OCI-LY1 (cell line): Measurements from ENCODE around the gene ANKRD11.
A peak's percentile ranks its signal among the peaks of the same experiment; 100 is the strongest.

Source experiments
- H2AFZ ChIP-seq: fragments of 200-600 bp; sonication (generic), shearing (Covaris generic); 2 replicates; pipeline ENCODE4 v1.6.0; 2014; ENCODE audit warnings: antibody characterized with exemption, mild to moderate bottlenecking, low read length
- H3F3A ChIP-seq: fragments of 200-600 bp; sonication (generic), shearing (Covaris generic); 2 replicates; pipeline ENCODE4 v1.6.0; 2014; ENCODE audit warnings: mild to moderate bottlenecking, antibody characterized with exemption, low read length, moderate library complexity; ENCODE audit not compliant: insufficient read depth
- H3K27ac ChIP-seq: fragments of 200-600 bp; sonication (generic); 2 replicates; pipeline ENCODE4 v1.5.1; 2014; ENCODE audit warnings: low read length, mixed run types, mild to moderate bottlenecking, low read depth; ENCODE audit not compliant: poor library complexity, severe bottlenecking
- H3K27me3 ChIP-seq: fragments of 200-600 bp; sonication (generic); 2 replicates; pipeline ENCODE4 v1.6.0; 2014; ENCODE audit warnings: antibody characterized with exemption, mild to moderate bottlenecking, low read length, moderate library complexity; ENCODE audit not compliant: insufficient read depth
- H3K36me3 ChIP-seq: fragments of 200-600 bp; sonication (generic); 2 replicates; pipeline ENCODE4 v1.6.1; 2014; ENCODE audit warnings: mild to moderate bottlenecking, antibody characterized with exemption, low read length, moderate library complexity, mixed read lengths; ENCODE audit not compliant: insufficient read depth
- H3K4me1 ChIP-seq: fragments of 200-600 bp; sonication (generic); 2 replicates; pipeline ENCODE4 v1.5.1; 2014; ENCODE audit warnings: mild to moderate bottlenecking, low read length, moderate library complexity; ENCODE audit not compliant: insufficient read depth, severe bottlenecking
- H3K4me2 ChIP-seq: fragments of 200-600 bp; sonication (generic), shearing (Covaris generic); 2 replicates; pipeline ENCODE4 v1.6.1; 2014; ENCODE audit warnings: low read length
- H3K4me3 ChIP-seq: fragments of 200-600 bp; sonication (generic); 2 replicates; pipeline ENCODE4 v1.5.1; 2014; ENCODE audit warnings: low read length, low read depth, mild to moderate bottlenecking, mixed read lengths; ENCODE audit not compliant: poor library complexity, severe bottlenecking
- H3K79me2 ChIP-seq: fragments of 200-600 bp; shearing (Covaris generic); 2 replicates; pipeline ENCODE4 v1.6.1; 2016; ENCODE audit warnings: mixed run types, low read length, mixed read lengths; ENCODE audit not compliant: insufficient read depth
- H3K9ac ChIP-seq: fragments of 200-600 bp; sonication (generic), shearing (Covaris generic); 2 replicates; pipeline ENCODE4 v1.6.1; 2014; ENCODE audit warnings: mild to moderate bottlenecking, low read length, mixed read lengths
- H3K9me2 ChIP-seq: fragments of 200-600 bp; sonication (generic), shearing (Covaris generic); 2 replicates; pipeline ENCODE4 v1.6.1; 2014; ENCODE audit warnings: low read depth, mild to moderate bottlenecking, low read length, mixed read lengths
- H3K9me3 ChIP-seq: fragments of 200-600 bp; shearing (Covaris generic); 2 replicates; pipeline ENCODE4 v1.6.1; 2014; ENCODE audit warnings: low read length, mixed read lengths
- H4K20me1 ChIP-seq: fragments of 200-600 bp; sonication (generic), shearing (Covaris generic); 2 replicates; pipeline ENCODE4 v1.6.0; 2016; ENCODE audit warnings: mild to moderate bottlenecking, low read length; ENCODE audit not compliant: insufficient read depth
- CTCF ChIP-seq: fragments of 200-600 bp; sonication (generic), shearing (Covaris generic); IDR thresholded peaks from 2 replicates; pipeline ENCODE4 v1.5.1; 2017; ENCODE audit warnings: mild to moderate bottlenecking, antibody characterized with exemption, low read length, moderate library complexity, mixed read lengths
- EZH2 ChIP-seq: fragments of 200-600 bp; sonication (generic), shearing (Covaris generic); IDR thresholded peaks from 2 replicates; pipeline ENCODE4 v1.8.0; 2017; ENCODE audit warnings: borderline replicate concordance, mixed run types, mild to moderate bottlenecking, antibody characterized with exemption, low read length, moderate library complexity, mixed read lengths

Gene ANKRD11

GRCh38 chr16:89317101-89317671 lies 173.2 kb downstream of the ANKRD11 start:
- H4K20me1 ChIP-seq: no peaks in the 10 kb centered on the region
- H3K9ac ChIP-seq: no peak overlapping the region
- no peaks in the 10 kb centered on the region for H3K9me2 ChIP-seq
- TF ChIP-seq EZH2: no peak
- no peak for TF ChIP-seq CTCF
- peaks cover 45% of the 10 kb centered on the region for H3K4me1 ChIP-seq
- peaks cover 32% of the 10 kb centered on the region for H3K36me3 ChIP-seq
- peaks cover 30% of the 10 kb centered on the region for H3K79me2 ChIP-seq
- H3K4me3 ChIP-seq: no peak overlapping the region
- H3K9me3 ChIP-seq: no peaks in the 10 kb centered on the region
- H2AFZ ChIP-seq: no peak overlapping the region
- H3K27me3 ChIP-seq: no peaks in the 10 kb centered on the region
- H3F3A ChIP-seq: no peaks in the 10 kb centered on the region
- H3K27ac ChIP-seq: no peak overlapping the region
- no peak overlapping the region for H3K4me2 ChIP-seq

GRCh38 chr16:89316701-89317100 lies 173.7 kb downstream of the ANKRD11 start:
- H3K79me2 ChIP-seq: peaks cover 30% of the 10 kb centered on the region
- no peak overlapping the region for H3K4me3 ChIP-seq
- no peak for TF ChIP-seq CTCF
- no peak for TF ChIP-seq EZH2
- H3K9ac ChIP-seq: no peak overlapping the region; the same call in 1 of the 2 replicates
- no peaks in the 10 kb centered on the region for H3K27me3 ChIP-seq
- H3K36me3 ChIP-seq: peaks cover 37% of the 10 kb centered on the region
- no peak overlapping the region for H2AFZ ChIP-seq
- H3K27ac ChIP-seq: peak overlapping the region; percentile 11
- H4K20me1 ChIP-seq: no peaks in the 10 kb centered on the region
- no peaks in the 10 kb centered on the region for H3F3A ChIP-seq
- peaks cover 40% of the 10 kb centered on the region for H3K4me1 ChIP-seq
- H3K9me2 ChIP-seq: no peaks in the 10 kb centered on the region
- no peaks in the 10 kb centered on the region for H3K9me3 ChIP-seq
- H3K4me2 ChIP-seq: peak overlapping the region; percentile 14; the same call in 1 of the 2 replicates

GRCh38 chr16:89315791-89316581 lies 174.4 kb downstream of the ANKRD11 start:
- no peak for TF ChIP-seq EZH2
- TF ChIP-seq CTCF: no peak
- no peak overlapping the region; the same call in 1 of the 2 replicates for H3K9ac ChIP-seq
- H3K27me3 ChIP-seq: no peaks in the 10 kb centered on the region
- peaks cover 33% of the 10 kb centered on the region for H3K4me1 ChIP-seq
- no peaks in the 10 kb centered on the region for H3F3A ChIP-seq
- no peaks in the 10 kb centered on the region for H3K9me3 ChIP-seq
- no peaks in the 10 kb centered on the region for H3K9me2 ChIP-seq
- H3K4me2 ChIP-seq: peak overlapping the region; percentile 14; the same call in 1 of the 2 replicates
- no peak overlapping the region for H2AFZ ChIP-seq
- H3K36me3 ChIP-seq: peaks cover 44% of the 10 kb centered on the region
- H3K27ac ChIP-seq: peak overlapping the region; percentile 11
- no peak overlapping the region for H3K4me3 ChIP-seq
- H3K79me2 ChIP-seq: peaks cover 30% of the 10 kb centered on the region
- H4K20me1 ChIP-seq: no peaks in the 10 kb centered on the region
